8988T (cell line): ENCODE measurements around the gene CRCP.
"Not testable (repeated sequence)": the region's sequence is repeated elsewhere in the genome, so short reads cannot be mapped to it uniquely, and the experiment has no call there.

Experiments used
- DNase-seq: peaks from one replicate; pipeline ENCODE4 v3.0.0; 2011

The CRCP gene

DNA sequence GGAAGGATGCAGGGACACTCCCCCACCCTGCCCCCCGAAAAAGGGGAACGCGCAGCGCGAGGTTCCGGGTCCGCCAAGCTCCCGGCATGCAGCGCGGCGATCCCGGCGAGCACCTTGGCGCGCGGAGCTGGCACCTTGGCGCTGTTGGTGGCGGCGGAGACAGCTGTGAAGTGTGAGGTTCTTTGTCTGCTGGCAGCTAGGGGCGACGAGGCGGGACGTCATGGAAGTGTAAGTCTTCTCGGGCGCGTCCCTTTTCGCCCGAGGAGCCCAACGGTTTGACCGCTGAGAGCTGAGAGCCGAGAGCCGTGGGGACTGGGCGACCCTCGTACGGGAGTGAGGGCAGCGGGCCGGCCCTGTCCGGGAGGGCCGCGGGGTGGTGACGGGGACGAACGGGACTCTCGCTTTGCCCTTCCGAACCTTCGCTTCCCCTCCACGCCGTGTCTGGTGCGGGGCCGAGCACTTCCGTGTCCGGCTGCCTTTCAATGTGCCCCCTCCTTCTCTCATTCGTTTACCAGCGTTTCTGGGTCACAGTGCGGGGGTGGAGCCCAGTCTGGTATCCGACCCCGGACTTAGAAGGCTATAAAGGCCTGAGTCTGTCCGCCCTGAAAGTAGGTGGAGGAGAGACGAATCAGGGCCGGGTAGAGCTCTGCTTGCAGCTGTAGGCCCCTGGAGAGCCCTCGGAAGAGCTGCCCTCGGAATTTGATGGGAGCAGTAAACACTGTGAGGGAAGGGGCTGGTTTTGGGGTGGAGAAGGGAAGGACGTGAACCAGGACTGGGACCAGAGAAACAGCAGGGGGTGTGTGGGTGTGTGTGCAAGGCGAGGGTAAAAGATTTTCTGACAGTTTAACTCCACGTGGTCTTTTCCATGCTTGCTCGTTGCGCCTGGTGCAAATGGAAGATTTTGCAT lies at the start of gene CRCP:
TSS of gene CRCP (plus strand) at position 105 of the 907 bp plus-strand sequence. CDS start at position 221, 116 bp downstream.
- DNase-seq: peak; percentile 58

DNA sequence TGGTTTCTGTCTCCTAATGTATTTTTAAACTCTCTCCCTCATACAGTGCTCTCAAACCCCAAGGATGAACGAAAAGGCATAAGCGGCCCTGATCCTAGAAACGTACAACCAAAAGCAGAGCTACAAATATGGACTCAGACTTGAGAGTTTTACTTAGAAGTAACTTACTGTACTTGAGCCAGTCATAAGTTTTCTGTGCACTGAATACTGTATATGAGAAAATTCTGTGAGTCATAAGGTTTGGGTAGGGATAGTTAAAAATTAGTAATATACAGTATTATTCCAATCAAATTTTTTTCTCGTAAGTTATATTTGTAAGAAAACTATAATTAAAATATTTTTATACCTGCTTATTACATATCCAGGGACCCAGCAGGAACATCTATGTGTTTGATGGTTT lies 44.9 kb upstream of the CRCP start:
- DNase-seq: no peak

DNA sequence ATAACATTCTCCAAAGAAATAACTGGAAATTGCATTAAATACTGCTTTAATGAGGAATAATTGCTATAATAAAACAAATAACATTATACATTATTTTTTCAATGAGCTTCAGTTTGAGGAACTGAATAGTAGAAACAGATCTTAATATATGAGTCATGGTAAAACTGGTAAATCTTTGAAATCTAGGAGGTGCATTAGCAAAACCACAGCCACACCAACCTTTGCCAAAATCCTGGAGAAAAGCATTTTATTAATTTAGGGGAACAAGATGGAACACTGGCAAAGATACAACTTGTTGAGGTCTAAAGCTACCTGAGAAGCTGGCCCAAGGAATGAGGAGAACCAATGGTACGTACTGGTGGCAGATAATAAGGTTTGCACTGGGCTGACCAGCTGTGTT lies 44.4 kb upstream of the CRCP start:
- DNase-seq: no peak

DNA sequence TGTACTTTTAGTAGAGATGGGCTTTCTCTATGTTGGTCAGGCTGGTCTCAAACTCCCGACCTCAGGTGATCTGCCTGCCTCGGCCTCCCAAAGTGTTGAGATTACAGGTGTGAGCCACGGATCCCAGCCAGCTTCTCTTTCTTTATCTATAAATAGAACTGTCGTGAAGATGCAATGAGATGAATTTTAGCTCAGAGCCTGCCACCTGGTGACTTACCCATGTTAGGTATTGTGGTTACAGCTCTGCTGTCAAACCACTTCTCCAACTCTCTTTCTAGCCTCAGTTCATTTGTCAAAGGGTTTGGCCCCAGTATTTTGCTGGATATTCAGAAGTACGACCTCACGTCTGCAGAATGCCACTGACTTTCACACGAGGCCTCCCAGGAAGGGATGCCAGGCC lies 42.4 kb upstream of the CRCP start:
- not testable (repeated sequence) for DNase-seq

DNA sequence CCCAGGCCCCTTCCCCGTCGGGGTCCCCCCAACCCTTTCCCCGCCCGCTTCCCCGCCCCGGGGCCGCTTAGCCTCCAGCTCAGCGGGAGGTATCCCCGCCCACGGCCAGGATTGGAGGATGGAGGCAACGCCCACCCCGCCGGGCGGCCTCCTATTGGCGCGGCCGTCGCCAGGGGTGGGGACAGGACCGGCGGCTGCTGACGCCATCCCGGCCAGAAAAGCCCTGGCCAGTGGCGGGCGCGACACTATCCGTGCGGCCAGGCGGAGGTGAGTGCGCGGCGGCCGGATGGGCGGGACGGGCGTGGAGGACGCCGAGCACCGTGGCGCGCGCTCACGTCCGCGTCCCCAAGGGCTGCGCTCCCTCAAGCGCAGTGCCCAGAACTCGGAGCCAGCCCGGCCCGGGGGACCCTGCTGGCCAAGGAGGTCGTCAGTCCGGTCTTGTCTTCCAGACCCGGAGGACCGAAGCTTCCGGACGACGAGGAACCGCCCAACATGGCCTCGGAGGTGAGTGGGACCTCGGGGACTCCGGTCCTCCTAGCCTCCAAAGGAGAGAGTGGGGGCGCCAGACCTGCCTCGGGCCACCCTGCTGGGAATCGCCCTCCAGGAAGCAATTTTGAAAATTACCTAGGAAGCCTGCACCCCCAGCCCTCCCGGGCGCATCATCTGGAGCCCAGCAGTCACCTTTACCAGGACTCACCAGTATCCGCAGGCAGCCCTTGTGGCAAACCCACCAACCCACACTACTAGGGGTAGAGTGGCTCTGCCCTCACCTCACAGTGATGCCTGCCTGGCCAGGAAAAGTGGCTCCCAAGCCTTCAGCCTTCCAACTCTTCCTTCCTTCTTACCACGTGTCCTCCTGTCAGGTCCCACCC lies 38.8 kb upstream of the CRCP start, which contains the start of gene ASL:
TSS of gene ASL (plus strand) at position 230 of the 872 bp plus-strand sequence. CDS start at position 493, 263 bp downstream.
- peak; percentile 97 for DNase-seq

DNA sequence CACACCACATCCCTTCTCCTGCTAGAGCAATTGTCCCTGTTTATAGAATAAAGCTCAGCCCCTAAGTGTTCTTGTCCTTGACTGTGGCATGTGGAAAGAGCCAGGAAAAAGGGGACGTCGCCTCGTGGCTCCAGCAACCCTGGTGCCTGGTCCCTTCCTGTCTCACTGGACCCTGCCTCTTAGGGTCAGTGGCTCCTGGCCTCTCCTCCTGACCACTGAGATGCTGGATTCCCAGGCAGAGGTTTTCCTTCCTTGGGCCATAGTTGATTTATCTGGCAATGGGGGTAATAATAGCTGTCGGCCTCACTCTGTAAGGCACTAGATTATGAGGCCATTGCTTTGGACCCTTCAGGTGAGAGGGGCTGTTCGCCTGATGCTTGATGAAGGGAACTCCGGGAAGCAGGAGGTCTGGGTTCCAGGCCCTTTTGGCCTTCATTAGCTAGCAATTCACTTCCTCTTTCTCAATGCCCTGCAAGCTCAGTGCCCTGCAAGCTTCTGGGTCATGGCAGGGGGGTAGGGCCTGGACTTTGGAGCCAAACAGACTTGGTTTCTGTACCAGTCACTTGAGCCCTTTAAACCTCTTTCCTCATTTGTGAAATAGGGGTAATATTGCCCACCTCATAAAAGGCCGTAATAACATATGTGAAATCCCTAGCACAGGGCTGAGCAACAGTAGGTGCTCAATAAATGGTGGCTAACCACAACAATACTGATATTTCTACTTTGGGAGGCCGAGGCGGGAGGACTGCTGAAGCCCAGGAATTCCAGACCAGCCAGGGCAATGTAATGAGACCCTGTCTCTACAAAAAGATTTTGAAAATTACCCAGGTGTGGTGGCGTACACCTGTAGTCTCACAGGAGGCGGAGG lies 38.0 kb upstream of the CRCP start:
- no peak for DNase-seq

DNA sequence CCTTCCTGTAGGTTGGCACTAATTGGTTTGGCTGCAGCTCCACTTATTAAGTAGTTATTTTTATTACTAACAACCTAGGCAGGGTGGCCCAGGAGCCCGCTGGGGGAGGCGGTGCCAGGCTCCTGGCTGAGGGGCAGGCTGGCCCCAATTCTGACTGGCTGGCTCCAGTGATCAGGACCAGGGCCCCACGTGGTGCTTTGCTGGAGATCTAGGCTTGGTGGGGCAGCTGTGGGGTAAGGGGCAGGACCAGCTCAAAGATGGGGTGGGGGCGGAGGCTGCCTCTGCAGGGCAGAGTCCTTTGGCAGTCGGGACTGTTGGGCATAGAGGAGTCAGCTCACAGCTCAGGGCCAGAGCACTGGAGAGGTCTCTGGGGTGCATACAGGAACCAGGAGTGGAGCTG lies 36.6 kb upstream of the CRCP start:
- DNase-seq: no peak

DNA sequence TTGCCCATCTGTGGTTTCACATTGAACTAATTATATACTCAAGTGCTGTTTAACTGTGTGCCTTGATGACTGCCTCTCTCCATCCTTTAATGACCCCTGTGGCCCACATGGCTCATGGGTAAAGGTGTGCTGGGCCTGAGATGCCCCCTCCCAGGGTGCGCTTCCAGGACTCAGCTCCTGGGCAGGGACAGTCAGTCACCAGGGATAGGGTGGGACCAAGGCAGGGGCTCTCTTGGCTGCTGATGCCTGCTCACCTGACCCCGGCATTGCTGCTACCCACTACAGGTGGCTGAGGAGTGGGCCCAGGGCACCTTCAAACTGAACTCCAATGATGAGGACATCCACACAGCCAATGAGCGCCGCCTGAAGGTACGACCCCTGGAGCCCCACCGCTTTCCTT lies 32.6 kb upstream of the CRCP start:
- DNase-seq: no peak

DNA sequence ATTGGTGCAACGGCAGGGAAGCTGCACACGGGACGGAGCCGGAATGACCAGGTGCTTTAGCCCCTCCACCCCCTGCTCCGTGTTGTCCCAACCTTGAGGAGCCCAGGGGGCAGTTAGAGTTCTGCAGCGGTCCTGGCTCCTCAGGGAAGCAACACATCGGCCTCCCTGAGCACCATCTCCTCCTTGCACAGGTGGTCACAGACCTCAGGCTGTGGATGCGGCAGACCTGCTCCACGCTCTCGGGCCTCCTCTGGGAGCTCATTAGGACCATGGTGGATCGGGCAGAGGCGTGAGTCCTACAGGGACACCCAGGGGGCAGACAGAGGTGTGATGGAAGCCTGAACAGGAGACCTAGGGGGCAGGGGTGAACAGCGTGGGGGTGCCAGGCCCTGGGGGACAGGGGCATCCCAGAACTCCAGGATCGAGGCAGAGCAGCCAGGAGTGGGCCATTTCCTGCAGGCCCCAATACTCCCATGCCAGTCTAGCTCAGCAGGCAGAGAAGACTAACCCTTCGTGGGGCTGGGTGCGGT lies 31.7 kb upstream of the CRCP start:
- DNase-seq: no peak

DNA sequence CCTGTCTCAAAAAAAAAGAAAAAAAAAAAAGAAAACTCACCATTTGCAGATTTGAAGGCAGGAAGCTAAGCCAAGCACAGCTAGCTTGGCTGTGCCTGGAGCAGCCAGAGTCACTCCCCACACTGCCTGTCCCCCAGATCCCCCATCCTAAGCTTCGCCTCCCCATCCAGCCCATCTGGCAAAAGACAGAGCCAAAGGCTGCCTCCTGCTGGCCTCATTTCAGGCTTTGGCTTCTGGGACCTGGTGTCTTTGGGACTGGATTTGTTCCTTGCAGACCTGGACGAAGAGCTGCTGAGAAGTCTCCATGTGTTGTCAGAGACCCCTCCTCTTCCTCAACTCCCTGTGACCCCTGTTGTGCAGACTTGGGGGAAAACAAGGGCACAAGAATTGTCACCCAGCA lies 31.0 kb upstream of the CRCP start:
- no peak for DNase-seq

DNA sequence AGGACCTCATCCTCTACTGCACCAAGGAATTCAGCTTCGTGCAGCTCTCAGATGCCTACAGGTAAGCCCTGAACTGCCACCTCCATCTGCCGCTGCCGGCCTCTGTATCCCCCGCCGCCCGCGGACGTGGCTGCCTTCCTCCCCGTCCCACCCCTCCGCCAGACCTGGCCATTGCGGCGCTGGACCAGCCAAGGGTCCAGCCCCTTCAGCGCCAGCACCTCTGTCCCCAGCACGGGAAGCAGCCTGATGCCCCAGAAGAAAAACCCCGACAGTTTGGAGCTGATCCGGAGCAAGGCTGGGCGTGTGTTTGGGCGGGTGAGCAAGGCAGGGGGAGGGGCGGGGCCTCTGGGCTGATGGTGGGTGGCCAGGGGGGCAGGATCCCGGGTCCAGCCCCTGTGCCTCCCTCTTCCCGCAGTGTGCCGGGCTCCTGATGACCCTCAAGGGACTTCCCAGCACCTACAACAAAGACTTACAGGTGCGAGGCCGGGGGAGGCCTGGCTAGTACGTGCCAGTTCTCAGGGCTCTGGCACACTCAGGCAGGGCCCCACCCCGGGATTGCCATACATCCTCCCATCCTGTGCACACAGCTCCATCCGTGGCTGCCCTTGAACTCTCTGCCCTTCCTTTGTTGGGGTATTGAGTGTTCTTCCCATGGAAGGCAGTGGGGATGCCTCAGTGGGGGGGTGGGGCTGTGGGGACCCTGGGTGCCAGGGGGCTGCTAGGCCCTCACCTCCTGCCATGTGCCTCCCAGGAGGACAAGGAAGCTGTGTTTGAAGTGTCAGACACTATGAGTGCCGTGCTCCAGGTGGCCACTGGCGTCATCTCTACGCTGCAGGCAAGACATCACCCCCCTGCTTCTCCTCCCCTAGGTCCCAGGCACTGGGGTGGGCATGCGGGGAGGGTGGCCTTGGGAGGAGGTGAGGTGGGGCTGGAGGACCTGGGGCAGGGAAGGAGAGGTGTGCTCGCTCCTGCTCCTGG lies 25.5 kb upstream of the CRCP start:
- DNase-seq: no peak

DNA sequence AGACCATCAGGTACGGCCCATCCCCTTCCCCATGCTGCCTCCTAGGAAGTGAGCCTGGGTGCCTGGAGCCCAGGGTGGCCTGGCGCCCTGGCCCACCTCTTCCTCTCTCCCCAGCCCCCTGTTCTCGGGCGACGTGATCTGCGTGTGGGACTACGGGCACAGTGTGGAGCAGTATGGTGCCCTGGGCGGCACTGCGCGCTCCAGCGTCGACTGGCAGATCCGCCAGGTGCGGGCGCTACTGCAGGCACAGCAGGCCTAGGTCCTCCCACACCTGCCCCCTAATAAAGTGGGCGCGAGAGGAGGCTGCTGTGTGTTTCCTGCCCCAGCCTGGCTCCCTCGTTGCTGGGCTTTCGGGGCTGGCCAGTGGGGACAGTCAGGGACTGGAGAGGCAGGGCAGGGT lies 22.0 kb upstream of the CRCP start:
- DNase-seq: no peak

DNA sequence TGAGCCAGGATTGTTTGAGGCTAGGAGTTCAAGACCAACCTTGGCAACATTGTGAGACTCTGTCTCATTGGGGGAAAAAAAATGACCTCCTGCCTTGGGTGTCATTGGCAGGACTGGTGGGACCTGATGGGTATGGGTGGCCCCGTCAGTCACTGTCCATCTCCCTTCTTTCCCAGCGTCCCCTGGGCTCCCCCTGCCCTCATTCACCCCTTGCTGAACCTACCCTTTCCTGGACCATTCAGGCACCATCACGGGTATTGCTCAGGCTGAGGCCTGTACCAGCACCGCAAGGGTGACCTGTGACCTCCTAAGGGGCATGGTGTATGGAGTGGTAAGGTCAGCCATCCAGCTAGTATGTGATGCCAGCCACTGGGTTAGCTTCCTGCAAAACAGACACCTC lies 19.6 kb upstream of the CRCP start:
- no peak for DNase-seq

DNA sequence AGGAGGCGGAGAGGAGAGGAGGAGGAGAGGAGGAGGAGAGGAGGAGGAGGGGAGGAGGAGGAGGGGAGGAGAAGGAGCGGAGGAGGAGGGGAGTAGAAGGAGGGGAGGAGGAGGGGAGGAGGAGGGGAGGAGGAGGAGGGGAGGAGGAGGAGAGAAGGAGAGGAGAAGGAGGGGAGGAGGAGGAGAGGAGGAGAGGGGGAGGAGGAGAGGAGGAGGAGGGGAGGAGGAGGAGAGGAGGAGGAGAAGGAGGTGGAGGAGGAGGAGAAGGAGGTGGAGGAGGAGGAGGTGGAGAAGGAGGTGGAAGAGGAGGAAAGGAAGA lies 15.5 kb upstream of the CRCP start:
- no peak for DNase-seq

DNA sequence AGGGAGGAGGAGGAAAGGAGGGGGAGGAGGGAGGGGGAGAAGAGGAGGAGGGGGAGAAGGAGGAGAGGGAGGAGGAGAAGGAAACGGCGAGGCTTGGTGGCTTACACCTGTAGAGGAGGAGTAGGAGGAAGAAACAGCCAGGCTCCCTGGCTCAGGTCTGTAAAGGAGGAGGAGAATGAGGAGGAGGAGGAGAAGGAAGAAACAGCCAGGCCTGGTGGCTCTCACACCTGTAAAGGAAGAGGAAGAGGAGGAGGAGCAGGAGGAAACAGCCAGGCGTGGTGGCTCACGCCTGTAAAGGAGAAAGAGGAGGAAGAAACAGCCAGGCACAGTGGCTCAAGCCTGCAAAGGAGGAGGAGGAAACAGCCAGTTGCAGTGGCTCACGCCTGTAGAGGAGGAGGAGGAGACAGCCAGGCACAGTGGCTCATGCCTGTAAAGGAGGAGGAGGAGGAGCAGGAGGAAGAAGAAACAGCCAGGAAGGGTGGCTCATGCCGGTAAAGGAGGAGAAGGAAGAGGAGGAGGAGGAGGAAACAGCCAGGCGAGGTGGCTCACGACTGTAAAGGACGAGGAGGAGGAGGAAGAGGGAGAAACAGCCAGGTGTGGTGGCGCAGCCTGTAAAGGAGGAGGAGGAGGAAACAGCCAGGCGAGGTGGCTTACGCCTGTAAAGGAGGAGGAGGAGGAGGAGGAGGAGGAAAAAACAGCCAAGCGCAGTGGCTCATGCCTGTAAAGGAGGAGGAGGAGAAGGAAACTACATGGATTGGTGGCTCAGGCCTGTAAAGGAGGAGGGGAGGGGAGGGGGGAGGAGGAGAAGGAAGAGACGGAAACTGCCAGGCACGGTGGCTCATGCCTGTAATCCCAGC lies 14.9 kb upstream of the CRCP start:
- no peak for DNase-seq

DNA sequence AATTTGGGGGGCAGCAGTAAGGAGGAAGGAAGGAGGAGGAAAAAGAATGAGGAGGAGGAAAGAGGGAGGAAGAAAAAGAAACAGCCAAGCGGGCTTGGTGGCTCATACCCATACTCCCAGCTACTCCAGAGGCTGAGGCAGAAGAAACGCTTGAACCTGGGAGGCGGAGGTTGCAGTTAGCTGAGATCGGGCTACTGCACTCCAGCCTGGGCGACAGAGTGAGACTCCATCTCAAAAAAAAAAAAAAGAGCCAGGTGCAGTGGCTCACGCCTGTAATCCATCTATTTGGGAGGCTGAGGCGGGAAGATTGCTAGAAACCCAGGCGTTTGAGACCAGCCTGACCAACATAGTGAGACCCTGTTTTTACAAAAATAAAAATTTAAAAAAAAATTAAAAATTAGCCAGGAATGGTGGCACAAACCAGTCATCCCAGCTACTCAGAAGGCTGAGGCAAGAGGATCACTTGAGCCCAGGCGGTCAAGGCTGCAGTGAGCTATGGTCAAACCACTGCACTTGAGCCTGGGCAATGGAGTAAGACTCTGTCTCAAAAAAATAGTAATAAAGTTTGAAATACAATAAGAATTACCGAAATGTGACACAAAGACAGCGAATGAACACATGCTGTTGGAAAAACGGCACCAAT lies 14.1 kb upstream of the CRCP start:
- DNase-seq: no peak

DNA sequence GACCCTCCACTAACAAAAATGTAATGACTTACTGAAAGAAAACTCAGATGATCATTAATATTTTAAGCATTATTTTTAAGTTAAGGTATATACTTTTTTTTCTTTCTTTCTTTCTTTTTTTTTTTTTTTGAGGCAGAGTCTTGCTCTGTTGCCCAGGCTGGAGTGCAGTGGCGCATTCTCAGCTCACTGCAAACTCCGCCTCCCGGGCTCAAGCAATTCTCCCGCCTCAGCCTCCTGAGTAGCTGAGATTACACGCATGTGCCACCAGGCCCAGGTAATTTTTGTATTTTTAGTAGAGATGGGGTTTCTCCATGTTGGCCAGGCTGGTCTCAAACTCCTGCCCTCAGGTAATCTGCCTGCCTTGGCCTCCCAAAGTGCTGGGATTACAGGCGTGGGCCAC lies 12.5 kb upstream of the CRCP start:
- not testable (repeated sequence) for DNase-seq

DNA sequence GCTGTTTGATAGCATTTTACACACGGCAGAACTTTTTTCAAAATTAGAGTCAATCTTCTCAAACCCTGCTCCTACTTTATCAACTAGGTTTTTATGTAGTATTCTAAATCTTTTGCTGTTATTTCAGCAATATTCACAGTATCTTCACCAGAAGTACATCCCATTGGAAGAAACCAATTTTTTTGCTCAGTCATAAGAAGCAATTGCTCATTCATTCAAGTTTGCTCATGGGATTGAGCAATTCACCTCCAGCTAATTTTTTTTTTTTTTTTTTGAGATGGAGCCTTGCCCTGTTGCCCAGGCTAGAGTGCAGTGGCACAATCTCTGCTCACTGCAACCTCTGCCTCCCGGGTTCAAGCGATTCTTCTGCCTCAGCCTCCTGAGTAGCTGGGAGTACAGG lies 10.7 kb upstream of the CRCP start:
- not testable (repeated sequence) for DNase-seq

DNA sequence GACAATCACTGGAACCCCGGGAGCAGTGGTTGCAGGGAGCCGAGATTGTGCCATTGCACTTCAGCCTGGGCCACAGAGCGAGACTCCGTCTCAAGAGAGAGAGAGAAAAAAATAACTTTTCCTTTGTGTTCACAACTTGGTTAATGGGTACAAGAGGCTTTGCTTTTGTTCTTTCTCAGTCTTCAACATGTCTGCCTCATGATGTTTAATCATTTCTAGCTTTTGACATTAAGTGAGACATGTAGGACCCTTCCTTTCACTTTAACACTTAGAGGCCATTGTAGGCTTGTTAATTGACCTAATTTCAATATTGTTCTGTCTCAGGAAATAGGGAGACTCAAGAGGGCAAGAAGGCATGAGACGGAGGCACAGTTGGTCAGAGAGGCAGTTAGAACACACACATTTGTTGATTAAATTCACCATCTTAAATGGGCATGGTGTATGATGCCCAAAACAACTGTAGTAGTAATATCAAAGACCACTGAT lies 9.3 kb upstream of the CRCP start:
- no peak for DNase-seq

DNA sequence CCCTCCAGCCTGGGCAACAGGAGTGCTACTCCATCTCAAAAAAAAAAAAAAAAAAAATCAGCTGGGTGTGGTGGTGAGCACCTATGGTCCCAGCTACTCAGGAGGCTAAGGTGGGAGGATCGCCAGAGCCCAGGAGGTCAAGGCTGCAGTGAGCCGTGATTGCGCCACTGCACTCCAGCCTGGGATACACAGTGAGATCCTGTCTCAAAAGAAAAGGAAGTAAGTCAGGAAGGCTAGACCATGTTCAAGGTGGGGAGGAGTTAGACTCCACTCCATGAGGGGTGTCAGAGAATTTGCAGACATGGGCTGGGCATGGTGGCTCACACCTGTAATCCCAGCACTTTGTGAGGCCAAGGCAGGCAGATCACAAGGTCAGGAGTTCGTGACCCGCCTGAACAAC lies 6.2 kb upstream of the CRCP start:
- DNase-seq: not testable (repeated sequence)
